Stimulated activated CD4-positive, alpha-beta T cell treated with anti-CD3 and anti-CD28 coated beads, Interleukin-4, amount 100 ng/mL, for 4 hours (primary cell): ENCODE results near the gene LYPD3.

Experiments used
- DNase-seq, 2 experiments: peaks; one replicate each; pipeline ENCODE4 v3.0.0-alpha.2; 2020

LYPD3 gene

DNA sequence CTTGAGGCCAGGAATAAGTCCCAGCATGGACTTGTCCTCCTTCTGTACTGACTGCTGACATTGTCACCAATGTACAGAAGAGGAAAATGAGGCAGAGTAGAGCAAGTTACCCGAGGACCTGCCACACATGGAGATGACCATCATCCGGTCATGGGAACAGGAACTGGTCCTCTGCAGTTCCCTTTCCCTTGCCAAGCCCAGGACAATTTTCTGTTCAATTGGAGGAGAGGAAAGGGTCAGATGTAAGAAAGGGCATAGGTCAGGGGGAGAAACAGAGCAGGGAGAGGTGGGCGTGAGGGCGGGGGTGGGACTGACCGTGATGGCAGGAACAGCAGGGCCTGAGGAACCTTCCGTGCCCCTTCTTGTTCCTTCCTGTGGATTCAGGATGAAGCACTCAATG lies 20.5 kb upstream of the LYPD3 start:
- DNase-seq = no peak

DNA sequence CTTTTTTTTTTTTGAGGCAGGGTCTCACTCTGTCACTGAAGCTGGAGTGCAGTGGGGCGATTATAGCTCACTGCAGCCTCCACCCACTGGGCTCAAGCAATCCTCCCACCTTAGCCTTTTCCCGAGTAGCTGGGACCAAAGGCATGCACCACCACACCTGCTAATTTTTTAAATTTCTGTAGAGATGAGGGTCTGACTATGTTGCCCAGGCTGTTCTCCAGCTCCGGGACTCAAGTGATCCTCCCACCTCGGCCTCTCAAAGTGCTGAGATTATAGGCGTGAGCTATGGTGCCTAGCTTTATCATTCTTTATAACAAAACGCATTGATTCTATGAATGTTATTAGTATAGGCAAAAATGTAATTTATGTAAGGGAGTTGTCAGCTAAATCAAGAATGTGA lies 17.9 kb upstream of the LYPD3 start:
- no peak for DNase-seq

DNA sequence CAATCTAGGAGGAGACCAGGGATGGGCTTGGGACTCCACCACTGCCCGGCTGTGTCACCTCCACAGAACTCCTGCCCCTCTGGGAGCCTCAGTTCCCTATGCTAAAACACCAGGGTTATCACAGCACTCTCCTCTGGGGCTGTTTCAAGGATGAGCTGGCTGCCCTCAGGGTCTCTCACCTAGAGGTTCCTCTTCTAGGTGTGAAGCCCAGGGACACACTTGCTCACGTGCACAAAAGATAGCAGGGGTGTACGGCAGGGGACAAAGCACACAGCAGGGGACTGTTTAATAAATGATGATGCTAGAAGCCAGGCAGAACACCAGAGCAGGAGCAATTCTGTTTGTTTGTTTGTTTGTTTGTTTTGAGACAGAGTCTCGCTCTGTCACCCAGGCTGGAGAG lies 16.8 kb upstream of the LYPD3 start:
- DNase-seq = no peak

DNA sequence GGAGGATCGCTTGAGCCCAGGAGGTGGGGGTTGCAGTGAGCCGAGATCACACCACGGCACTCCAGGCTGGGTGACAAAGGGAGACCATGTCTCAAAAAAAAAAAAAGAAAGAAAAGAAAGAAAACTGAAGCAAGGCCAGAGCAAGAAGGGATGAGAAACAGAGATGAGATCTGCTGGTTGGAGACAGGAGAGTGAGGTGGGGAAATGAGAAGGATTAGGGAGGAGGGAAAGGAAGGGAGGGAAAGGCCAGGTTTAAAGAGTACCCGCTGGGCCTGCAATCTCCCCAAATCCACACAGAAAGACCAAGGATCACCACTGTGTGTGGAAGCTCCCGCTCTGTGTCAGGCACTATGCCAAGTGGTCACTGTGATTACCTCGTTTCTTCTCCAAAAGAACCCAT lies 16.3 kb upstream of the LYPD3 start:
- no peak for DNase-seq

DNA sequence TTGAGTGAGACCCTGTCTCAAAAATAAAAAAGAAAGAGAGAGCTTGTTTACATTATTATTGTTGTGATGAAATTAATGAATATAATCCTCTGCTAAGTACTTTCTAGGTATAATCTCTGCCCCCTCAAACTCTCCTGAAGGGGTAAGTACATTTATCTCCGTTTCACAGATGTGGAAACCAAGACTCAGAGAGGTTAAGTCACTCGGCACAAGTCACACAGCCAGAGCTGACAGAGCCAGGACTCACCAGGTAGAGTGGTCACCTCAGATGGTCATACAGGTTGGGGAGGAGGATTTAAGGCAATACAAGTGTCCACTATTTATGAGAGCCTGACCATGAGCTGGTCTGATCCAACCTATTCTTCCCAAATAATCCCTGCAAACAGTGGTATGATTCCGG lies 15.2 kb upstream of the LYPD3 start:
- DNase-seq = no peak

DNA sequence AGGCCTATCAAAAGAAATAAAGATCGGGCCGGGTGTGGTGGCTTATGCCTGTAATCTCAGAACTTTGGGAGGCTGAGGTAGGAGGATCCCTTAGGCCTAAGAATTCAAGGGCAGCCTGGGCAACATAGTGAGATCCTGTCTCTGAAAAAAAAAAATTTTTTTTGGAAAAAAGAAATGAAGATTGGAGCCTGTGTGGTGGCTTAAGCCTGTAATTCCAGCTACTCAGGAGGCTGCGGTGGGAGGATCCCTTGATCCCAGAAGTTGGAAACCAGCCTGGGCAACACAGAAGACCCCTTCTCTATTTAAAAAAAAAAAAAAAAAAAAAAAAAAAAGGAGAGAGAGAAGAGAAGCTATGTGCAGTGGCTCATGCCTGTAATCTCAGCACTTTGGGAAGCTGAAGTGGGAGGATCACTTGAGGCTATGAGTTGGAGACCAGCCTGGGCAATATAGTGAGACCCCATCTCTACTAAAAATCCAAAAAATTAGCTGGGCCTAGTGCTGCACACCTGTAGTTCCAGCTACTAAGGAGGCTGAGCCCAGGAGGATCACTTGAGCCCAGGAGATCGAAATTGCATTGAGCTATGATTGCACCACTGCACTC lies 14.7 kb upstream of the LYPD3 start:
- DNase-seq = no peak

DNA sequence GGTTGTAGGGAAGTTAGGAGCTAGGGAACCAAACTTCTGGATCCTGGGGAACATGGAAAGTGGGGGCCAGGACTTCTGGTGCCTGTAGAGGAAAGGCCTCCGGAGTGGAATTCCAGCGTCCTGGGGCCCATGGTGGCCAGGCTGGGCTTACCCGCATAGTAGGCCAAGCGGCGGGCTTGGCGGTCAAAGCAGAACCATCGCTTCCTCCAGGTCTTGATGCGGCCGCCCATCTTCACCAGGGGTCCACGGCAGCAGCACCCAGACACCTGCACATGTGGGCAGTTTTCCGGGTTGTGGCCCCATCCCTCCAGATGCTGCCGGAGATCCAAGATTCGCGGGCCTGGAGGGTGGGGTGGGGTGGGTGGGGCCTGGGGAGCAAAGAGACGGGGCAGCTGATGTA lies 13.8 kb upstream of the LYPD3 start:
- DNase-seq = no peak

DNA sequence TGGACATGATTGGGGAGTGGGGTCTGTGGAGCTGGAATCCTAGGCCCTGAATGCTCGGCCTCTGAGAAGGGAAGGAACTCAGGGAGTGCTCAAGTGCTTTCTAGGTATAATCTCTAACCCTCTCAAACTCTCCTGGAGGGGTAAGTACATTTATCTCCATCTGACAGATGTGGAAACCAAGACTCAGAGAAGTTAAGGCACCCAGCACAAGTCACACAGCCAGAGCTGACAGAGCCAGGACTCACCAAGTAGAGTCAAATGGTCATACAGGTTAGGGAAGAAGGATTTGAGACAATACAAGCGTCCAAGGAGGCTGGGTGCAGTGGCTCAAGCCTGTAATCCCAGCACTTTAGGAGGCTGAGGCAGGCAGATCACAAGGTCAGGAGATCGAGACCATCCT lies 12.9 kb upstream of the LYPD3 start:
- DNase-seq = no peak

DNA sequence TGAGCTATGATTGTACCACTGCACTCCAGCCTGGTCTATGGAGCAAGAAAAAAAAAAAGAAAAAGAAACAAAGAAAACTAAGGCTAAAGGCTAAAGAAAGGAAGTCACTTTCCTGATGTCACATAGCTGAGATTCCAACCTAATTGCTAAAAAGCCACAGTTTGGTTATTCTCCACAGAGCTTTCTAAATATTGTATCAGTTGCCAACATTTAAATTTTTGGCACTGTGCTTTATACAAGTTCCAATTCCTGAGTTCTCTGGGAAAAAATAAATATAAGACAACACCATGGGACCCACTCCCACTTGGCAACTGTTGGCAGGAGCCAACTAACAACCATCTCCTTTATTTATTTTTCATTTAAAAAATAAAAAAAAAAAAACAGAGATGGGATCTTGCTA lies 11.2 kb upstream of the LYPD3 start:
- DNase-seq = no peak

DNA sequence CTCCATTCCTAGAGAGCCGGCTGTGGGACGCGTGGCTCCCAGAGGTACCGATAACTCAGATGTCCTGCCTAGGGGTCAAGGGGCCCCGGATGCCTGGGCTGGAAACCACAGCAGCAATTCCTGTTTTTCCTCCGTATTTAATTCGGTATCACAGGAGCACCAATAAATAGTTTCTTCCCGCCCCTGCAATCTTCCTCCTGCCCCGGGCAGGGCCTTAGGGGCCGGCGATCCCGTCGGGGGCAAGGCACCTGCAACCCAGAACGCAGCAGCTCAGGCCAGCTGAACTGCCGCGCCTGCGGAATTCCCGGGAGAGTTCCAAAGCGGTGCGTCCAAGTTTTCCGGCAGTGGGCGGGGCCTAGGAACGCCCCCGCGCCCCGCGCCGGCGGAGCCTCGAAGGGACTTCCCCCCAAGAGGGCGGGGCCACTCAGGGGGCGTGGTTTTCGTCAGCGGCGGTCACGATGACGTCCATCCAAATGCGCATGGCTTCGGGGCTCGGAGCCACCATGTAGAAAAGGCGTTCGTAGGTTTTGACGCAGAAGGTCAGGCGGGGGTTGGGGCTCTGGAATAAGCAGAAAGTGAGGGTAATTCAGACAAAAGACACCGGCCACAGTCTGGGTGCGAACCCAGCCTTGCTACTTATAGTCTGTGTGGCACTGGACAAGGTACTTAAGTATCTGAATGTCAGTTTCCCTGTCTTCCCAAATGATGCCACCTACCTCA lies 9.7 kb upstream of the LYPD3 start:
- peak; percentile 94 to 98 for DNase-seq

DNA sequence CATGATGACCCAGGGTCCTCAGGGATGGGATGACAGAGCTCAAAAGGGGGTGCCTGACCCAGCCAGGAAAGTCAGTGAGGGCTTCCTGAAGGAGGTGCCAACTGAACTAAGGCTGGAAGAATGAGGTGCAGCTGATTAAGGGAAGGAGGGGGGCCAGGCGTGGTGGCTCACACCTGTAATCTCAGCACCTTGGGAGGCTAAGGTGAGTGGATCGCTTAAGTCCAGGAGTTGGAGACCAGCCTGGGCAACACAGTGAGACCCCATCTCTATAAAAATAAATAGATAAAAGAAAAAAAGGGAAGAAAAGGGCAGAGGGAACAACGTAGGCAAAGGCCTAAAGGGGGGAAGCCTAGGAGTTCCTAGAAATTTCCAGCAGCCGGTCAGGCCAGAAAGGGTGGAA lies 9.1 kb upstream of the LYPD3 start:
- DNase-seq = no peak

DNA sequence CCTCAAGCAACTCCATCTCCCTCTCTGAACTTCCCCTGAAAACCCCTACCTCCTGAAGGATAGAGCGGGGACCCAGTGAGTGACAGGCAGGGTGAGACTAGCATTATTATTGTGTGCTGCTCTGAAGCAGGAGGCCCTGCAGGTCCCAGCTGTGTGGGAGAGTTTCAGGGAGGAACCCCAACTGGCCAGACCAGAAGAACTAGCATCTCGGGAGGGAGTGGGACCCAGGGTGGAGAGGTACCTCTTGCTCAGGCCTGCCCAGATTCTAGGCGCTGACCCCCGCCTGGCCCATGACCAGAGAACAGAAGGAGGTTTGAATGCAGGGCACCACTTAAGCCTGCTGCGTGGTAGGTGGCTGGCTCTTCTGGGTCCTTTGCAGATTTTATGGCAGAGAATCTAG lies 5.7 kb upstream of the LYPD3 start:
- DNase-seq = no peak

DNA sequence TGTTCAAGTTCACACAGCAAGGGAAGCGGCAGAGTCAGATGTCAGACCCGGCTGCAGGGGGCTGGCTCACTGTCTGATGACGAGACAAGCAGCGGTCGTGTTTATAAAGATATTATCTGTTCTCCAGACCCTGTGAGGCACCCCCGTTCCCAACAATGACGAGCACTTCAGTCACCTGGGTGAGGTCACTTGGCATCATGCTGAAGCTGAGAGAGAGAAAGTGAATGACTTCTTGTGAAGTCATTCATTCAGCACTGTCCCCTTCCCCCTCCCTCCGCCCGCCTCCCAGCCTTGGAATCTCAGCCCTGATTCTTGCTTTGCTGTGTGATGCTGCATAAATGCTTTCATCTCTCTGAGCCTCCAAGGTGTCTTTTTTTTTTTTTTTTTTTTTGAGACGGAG lies 4.9 kb upstream of the LYPD3 start:
- DNase-seq = peak; percentile 18 to 80

DNA sequence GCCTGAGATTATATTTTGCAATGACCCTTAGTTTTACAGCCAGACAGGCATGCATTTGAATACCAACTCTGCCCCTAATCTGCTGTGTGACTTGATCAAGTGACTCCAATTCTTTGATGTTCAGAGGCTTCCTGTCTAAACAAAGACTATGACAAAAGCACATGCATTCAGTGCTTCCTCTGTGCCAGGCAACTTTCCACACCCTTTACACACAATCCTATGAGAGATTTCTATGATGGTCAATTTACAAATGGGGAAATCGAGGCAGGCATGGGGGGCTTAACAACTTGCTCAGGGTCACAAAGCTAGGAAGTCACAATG lies 3.7 kb upstream of the LYPD3 start:
- DNase-seq = peak in 1 of 2 experiments; percentile 12

DNA sequence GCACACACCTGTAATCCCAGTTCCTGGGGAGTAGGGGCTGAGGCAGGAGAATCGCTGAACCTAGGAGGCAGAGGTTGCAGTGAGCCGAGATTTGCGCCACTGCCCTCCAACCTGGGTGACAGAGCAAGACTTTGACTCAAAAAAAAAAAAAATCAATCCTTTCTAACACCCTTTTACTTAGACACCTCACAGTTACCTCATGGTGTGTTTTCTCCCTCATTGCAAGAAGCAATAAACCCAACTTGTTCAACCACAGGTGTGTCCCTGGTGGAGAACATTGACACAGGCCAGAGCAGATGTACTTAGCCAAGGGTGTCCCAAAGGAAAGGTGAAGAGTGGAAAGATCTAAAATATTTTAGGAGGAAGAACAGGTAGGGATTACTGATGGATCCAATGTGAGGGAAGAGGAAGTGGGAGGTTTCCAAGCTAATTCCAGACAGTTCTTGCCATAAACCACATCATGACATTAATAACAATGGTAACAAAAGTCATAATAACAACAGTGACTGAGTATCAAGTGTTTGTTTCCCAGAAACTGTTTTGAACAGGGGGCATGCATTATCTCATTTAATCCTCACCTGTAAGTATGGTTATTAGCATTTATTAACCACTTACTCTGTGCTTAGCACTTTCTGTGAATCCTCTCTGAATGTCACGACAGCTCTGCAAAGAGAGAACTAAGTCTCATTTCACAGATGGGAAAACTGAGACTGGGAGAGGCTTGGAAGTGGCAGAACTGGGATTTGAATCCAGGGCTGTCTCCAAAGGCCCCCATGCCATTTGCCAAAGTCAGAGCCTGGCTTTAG lies 3.1 kb upstream of the LYPD3 start:
- no peak for DNase-seq

DNA sequence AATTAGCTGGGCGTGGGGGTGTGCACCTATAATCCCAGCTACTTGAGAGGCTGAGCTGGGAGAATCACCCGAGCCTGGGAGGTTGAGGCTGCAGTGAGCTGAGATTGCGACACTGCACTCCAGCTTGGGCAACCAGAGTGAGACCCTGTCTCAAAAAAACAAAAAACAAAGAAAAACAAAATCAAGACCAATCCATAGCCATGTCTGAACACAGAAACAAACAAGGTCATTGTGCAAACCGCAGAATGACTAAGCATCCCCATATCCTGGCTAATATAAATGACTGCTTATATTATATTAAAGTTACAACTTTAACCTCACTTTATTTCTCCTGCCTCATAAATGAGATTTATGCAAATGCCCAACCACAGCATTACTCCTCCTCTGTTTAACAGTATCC lies 2.3 kb upstream of the LYPD3 start:
- no peak for DNase-seq

DNA sequence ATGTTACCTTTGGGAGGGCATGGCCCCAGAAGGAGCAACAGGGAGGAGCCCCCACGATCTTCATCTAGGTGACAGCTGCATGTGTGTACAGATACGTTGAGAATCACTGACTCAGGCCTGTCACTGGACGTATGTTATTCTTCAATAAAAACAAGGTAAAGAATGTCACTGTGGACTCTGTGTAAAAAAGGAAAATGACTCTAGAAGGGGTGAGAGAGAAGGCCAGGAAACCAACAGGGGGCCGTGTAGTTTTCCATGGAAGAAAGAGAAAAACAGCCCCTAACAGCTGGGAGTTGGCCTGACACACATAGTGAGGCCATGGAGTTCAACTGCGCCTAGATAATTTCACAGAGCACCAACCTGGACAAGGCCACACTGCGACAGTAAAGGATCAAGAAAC lies 1.9 kb upstream of the LYPD3 start:
- no peak for DNase-seq

DNA sequence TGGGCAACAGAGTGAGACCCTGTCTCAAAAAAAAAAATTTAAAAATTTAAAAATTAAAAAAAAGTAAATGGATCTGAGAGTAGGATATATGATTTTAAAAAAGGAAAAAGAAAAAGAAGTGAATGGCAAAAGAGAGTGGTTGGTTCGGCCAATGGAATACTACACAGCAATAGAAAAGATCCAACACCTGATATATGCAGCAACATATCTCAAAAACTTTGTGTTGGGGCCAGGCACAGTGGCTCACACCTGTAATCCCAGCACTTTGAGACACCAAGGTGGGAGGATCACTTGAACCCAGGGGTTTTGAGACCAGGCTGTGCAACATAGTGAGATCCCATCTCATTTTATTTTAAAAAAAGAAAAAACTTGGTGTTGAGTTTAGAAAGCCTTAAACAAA lies 1.4 kb upstream of the LYPD3 start:
- no peak for DNase-seq

DNA sequence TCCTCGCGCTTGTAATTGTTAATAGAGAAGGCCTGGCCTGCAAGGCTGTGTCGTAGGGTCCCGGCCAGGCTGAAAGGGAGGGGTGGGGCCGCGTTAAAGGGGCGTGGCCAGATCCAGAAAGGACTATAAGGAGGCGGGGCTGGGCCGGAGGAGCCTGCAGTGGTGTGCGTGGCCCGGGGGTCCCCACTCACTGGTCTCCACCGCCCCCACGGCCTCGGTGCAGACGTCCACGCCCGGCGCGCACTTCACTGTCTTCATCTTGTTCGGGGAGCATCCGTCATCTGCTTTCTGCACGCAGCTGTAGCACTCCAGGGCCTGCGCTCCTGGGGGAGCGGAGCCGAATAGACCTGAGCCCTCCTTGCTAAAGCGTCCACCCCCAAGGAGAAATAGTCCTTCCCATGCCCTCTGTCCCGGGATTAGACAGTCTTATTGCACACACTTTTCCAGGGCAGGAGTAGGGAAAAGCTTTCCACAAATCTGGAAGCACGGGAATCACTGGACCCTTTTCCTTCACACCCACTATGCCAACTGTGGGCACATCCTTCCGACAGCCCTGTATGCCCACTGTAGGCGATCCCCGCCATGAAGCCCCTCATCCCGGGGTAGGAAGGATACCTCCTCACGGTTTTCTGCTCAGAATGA lies 1.2 kb downstream of the LYPD3 start:
- peak in 1 of 2 experiments; percentile 70 for DNase-seq

DNA sequence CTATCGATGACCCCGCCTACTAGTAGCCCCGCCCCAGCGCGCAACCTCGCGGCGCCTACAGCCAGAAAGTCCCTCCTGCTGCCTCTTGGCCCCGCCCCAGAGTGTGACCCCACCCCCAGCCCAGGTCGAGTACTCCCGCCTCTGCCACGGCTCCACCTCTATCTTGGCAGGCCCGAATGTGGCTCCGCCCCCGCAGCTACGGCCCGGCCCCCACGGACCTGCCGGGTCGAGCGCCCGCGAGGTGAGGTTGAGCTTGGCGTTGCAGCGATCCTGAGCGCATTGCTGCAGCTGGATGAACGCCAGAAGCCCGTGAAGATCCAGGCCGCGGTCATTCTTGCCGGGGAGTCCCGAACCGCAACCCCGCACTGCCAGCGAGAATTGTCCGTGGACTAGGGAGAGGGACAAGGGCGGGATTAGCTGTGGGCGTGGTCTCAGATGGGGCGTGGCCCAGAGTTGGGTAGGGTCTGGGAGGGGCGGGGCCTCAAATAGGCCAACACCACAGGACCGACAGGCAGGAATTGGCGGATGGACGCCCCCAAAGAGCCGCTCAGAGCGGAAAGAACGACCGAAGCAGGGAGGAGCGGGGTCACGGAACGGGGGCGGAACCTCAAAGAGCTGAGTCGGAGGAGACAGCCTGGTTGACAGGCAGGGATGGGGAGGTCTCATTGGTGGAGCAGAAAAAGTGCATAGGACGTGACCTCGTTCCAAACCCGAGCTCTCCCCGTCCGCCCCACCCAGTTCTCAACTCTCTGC lies 1.9 kb downstream of the LYPD3 start:
- DNase-seq = peak; percentile 99 to 100

DNA sequence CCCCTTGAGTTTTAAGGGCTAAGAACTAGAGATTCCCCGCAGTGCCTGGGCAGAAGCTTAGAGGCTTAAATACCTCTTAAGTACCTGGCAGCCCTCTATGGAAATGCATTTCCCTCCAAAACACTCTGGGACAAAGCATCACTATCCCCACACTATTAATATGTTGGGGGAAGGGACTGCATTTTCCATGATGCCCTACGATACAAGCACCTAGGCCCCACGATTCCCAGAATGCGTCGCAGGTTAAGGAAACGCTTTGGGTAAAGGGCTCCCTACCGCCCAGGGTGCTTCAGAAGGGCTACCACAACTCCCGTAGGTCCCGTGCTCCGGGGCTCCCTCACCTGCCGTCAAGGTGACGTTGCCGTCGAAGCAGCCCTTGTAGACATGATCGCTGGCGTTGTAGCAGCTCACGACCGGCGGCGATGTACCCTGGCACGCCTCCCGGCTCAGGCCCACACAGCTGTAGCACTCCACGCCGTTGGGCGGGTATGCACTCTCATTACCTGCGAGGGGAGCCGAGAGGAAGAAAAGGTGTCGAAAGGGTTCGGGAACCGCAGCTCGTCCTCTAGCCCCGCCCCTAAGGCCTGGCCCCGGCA lies 2.5 kb downstream of the LYPD3 start:
- DNase-seq = no peak

DNA sequence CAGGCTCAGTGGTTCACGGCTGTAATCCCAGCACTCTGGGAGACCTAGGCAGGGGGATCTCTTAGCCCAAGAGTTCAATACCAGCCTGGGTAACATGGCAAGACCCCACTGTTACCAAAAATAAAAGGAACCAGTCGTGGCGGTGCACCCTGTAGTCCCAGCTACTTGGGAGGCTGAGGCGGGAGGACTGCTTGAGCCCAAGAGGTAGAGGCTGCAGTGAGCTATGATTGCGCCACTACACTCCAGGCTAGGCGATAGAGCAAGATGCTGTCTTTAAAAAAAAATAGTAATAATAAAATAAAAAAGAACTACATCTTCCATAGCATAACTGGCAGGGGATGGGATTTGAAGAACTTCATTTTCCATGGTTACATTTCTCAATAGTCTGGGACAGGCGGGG lies 3.0 kb downstream of the LYPD3 start:
- no peak for DNase-seq

DNA sequence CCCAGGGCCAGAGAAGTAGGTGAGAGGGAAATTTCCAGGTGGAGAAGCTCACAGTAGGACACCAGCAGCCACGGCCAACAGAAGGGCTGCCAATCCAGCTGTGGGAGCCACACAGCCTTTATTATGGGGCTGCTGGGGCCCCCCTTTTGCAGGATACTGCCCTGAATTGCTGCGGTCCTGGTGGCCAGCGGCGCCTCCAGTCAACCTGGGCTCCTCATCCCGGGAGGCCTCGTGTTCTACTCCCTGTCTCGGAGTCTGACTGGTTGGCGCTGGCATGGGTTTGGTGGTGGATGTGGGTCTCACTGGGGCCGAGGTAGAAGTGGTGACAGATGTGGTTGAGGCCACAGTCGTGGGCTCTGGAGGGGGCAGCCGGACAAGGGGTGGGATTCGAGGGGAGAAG lies 4.1 kb downstream of the LYPD3 start:
- DNase-seq = no peak
